GM21619 (cell line): Measurements from ENCODE around the gene COL4A5.
"Not testable (repeated sequence)": the region's sequence is repeated elsewhere in the genome, so short reads cannot be mapped to it uniquely, and the experiment has no call there.

Experiments used
- ATAC-seq: cut with Tn5 transposase; IDR thresholded peaks from one replicate; pipeline ENCODE4 v1.9.1; 2021; ENCODE audit not compliant: unreplicated experiment

COL4A5 gene

GRCh38 chrX:108439426-108439942 lies at the start of gene COL4A5:
TSS of gene COL4A5 (plus strand) at chrX:108439838. CDS start at chrX:108440126, 288 bp downstream.
- no peak for ATAC-seq

DNA sequence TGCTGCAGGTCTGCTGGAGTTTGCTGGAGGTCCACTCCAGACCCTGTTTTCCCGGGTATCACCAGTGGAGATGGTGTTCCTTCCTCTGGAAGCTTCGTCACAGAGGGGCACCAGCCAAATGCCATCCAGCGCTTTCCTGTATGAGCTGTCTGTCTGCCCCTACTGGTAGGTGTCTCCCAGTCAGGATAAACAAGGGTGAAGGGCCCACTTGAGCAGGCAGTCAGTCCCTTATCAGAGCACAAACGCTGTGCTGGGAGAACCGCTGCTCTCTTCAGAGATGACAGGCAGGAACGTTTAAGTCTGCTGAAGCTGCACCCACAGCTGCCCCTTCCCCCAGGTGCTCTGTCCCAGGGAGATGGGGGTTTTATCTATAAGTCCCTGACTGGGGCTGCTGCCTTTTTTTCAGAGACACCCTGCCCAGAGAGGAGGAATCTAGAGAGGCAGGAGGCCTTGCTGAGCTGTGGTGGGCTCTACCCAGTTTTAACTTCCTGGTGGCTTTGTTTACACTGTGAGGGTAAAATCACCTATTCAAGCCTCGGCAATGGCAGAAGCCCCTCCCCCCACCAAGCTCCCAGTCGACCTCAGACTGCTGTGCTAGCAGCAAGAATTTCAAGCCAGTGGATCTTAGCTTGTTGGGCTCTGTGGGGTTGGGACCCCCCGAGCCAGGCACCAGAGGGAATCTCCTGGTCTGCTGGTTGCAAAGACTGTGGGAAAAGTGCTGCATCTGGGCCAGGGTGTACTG lies 48.5 kb upstream of the COL4A5 start:
- not testable (repeated sequence) for ATAC-seq

- ATAC-seq, result no peak
Measured at GRCh38 chrX:108396188-108396891, 43.3 kb upstream of the COL4A5 start.

- ATAC-seq, result no peak
Measured at GRCh38 chrX:108396986-108397385, 42.7 kb upstream of the COL4A5 start.

GRCh38 chrX:108397627-108398391 lies 41.8 kb upstream of the COL4A5 start:
- no peak for ATAC-seq

DNA sequence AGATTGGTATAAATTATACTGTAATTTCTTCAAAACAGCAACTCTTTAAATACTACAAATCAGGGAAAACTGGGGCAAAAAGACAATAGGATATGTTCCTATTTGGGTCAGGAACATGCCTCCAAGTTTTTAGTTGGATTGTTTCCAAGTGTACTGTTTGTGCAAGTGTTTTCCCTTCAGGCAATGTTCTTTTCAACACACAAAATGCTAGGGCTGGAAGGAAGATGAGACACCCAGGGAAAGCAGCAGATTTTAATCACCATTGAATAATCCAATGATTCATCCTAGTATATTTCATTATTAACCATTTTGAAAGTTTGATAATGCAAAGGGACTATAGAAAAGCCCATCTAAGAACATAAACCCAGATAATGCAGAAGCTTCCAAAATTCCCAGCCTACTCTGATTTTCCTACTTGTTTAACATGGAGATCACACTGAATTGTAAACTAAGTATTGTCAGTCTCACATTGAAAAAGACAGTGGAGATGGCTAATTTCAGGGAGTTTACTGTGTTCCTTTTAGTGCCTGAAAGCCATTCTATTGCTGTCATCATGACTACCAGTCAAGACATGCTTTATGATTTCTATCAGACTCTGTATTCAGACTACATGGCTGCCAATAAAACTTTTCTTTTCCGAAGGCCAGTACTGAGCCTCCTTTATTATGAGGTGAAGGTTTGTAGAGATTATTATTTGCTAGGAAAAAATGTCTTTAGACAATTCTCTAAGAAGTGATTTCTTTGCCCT lies 40.0 kb upstream of the COL4A5 start:
- no peak for ATAC-seq

GRCh38 chrX:108412783-108413182 lies 26.9 kb upstream of the COL4A5 start:
- ATAC-seq, result no peak

DNA sequence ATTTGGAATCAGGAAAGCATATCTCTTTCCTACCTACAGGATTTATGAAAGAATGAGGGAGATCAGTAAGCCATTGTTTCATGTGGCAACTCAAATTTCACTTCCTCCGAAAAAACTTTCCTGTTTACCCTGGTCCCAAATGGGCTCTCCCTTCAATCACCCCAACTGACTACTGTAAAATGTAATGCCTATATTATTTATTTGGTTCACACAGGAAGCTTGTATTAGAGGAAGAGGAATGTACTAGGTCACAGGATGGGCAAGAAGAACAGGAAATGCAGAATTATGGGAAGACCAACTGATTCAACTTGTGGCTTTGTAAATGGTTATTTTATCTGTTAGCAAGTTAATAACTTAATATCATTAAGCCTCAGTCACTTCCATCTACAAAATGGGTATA lies 24.5 kb upstream of the COL4A5 start:
- no peak for ATAC-seq

DNA sequence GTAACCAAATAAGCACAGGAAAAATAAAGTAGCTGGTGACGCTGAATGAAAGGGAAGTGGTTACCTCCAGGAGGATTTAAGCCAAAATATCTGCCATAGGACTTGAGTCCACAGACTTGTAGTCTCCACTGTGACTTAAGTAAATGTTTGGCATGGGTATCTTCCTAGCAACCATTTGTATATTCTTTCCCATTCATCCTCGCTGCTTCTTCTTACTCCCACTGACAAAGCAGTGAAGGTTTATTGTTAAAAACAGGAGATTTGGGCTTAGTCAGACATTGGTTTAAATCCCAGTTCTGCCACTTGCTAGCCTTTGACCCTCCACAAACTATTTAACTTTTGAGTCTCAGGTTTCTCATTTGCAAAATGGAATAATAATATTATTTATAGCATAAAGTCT lies 23.7 kb upstream of the COL4A5 start:
- ATAC-seq, result no peak

GRCh38 chrX:108417257-108417656 lies 22.4 kb upstream of the COL4A5 start:
- no peak for ATAC-seq

DNA sequence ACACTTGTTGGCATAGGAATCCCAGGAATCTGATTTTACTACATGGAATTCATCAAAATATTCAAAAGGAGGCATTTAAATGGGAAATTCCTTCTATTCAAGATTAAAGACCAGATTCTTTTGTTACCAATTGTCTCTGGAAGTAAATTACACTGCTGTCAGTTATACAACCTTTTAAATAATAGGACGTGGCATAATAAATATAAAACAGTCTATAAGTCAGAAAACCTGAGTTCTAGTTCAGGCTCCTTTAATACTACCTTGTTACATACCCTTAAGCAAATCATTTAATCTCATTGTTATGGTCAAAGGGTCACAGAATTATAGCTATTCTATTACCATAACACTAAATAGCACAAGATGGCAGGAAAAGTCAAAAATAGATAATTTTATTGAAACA lies 20.2 kb upstream of the COL4A5 start:
- ATAC-seq, result no peak

DNA sequence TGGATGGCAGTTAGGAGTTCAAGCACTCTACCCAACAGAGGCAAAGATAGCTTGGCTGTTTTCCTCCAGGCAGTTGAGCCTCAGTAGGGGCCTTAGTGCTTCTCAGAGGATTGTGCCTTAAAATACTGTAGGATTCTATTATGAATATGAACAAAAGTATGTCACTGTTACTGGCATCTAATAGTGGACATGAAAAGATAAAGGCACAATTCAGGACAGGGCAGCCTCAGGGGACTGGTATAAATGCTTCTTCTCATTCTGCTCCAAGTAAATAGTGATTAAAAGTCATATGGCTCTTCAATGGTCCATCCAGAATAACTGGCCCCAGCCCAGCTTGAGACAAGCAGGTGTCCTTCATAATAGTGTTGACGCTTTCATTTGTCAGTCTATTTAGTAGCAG lies 19.2 kb upstream of the COL4A5 start:
- ATAC-seq, result no peak

GRCh38 chrX:108426262-108426661 lies 13.4 kb upstream of the COL4A5 start:
- no peak for ATAC-seq

DNA sequence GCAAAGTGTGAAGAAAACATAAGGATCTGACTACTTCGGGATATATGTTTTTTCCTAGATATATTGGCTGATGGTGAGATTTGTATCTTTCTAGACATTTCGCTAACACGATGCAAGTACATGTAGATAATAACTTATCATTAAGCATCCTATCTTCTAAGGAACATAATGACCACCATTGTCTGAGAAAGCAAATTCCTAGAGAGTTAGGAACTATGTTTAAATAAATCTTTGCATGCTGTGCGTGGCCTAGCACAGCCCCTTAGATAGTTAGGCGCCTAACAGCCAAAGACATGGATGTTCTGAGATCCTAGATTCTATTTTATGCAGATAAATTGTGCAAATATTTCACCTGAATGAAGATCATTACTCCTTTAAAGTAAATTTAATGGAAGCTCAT lies 4.4 kb upstream of the COL4A5 start:
- ATAC-seq, result no peak

DNA sequence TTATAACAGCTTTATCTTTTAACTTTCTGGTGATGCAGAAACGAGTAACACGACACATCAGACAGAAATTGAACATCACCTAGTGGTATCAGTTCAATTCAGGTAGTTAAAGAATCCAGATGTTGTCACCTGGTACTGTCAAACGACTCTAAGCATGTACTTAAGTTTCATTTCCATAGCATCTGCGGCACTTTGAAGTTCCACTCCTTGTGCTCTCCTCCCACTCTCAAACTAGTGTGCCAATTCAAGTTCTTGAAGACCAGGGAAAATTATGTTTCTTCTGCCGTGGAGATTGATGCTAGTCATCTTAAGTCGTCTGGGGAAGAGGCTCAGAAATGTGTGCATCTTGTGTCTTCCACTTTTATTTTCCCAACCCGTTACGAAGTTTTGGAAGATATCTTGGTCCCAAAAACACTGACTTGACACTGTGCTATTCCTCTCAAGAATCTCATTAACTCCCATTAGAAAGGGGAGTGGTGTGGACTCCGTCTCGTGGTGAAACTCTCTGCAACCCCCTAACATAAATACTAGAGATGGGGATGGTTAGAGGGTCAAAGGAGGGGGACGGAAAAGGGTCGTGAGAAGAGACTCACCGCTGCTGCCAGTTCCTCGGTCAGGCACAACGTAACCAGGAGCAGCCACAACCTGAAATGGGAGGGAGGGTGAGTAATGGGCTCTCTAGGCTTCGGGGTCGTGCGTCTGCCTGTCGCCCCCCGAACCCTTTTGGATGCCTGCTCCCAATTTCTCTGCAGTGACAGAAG lies 2.1 kb upstream of the COL4A5 start:
- ATAC-seq, result no peak

DNA sequence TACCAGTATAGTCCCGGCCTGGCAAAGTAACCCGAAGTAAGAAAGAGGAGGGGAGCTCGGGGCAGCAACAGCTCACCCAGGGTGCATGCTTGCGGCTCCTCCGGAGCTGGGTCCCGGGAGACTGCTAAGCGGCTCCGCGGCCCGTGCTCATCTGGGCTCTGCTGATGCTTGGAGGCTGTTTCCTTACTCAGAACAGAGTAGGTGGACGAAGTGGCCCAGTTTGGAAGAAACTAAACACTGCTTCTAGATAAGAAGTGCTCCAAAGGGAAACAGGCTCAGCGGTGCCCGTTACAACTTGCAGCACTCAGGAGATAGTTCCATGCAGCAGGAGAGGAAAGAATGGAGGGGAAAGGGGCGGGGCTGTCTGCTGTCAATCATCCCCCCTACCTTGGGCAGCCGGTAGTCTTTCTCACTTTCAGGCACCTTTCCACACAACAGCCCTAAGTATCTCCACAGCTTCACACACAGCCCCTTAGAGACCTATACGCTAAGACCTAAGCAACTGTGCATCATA lies 1.5 kb upstream of the COL4A5 start, which contains the start of gene COL4A6:
TSS of gene COL4A6 (minus strand) at position 313 of the 514 bp plus-strand sequence. CDS start at position 87, 226 bp downstream.
- no peak for ATAC-seq

- no peak for ATAC-seq
Measured at GRCh38 chrX:108439961-108440696, 491 bp downstream of the COL4A5 start.

DNA sequence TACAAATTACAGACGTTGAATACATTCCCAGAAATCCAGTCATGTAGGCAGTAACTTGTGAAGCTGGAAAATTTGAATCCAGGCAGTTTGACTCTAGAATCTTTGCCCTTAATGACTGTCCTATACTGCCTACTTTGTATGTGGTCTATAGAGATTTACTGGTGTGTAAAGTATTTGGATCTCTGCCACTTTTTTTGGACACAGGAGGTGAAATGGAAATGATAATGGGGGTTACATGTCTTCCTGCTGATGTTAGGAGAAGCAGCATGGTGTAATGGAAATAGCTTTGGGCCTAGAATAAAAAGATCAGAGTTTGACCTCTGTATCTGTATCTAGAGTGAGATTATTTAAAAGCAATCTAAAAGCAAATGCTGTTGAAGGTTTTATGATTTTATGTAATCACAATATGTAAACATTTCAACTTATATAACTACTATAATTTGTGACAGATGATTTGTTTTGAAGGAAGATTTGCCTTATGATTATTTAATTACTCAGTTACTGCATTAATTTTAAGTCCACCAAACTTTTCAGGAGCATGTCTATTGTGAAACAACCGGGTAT lies 3.3 kb downstream of the COL4A5 start:
- no peak for ATAC-seq

DNA sequence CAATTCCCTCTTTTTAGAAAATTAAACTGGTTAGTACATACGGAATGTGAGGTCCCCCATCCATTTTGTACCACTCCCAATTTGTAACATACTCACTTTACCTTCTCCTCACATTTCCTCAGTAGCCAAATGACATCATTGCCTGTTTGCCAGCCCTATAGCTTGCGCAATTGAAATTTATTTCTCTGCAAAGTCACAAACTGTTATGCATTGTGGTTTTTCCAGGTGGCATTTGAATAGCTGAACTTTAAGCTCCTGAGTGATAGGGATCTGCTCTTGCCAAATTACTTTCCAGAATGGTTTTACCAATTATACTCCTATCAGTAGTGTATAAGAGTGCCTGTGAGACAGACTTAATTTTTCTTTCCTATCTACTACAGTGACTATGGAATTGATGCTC lies 7.7 kb downstream of the COL4A5 start:
- no peak for ATAC-seq
